ENCODE measurements around the gene TRPV6. TPM values are rescaled to one million over a fixed set of nuclear protein-coding genes. Genes with fewer than 3 reads are reported as not detected.

Gene TRPV6
- total and polyA plus RNA-seq, 4 donors: 0.40 to 1.2 (median 0.53) TPM

DNA sequence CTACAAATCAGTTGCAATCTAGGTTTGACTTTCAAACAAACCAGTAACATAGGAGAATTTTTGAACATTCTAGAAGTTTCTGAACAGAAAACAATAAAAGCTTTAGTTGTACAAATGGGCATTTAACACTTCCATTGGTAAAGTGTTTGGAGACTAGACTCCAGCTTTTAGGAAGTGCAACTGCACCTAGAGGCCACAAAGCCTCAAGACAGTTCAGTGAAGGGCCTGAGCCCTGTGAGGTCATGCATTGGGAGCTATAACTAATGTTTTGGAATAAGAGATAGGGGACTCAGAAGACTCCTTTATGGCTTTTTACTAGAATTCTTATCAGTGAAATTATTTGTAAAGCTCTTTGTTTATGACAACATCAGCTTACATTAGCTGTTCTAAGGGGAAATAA, 33.6 kb downstream of the TRPV6 start:
- Histone ChIP-seq H3K36me3 (ENCODE audit: control insufficient read depth in 4 of 4, insufficient read depth in 4 of 4, low read length in 4 of 4) (no peaks in the 10 kb centered on the region), H3K9me3 (ENCODE audit: control insufficient read depth in 4 of 4, insufficient read depth in 3 of 4, low read length in 3 of 4) (no peaks in the 10 kb centered on the region), H3K27ac (ENCODE audit: low read depth in 1 of 2, low read length in 1 of 2) (no peak overlapping the region), H3K4me1 (ENCODE audit: control insufficient read depth in 5 of 5, insufficient read depth in 5 of 5, low read length in 5 of 5) (peaks cover 0 to 18% (median 5%) of the 10 kb centered on the region in 5 donors), H3K9ac (ENCODE audit: insufficient read depth in 1 of 2, low read length in 2 of 2) (no peak overlapping the region), H3K27me3 (ENCODE audit: control insufficient read depth in 3 of 3, insufficient read depth in 3 of 3, low read length in 2 of 3) (peaks cover 0 to 4% (median 0%) of the 10 kb centered on the region in 3 donors), H3K4me3 (no peak overlapping the region)
- TF ChIP-seq, protein P1, sequence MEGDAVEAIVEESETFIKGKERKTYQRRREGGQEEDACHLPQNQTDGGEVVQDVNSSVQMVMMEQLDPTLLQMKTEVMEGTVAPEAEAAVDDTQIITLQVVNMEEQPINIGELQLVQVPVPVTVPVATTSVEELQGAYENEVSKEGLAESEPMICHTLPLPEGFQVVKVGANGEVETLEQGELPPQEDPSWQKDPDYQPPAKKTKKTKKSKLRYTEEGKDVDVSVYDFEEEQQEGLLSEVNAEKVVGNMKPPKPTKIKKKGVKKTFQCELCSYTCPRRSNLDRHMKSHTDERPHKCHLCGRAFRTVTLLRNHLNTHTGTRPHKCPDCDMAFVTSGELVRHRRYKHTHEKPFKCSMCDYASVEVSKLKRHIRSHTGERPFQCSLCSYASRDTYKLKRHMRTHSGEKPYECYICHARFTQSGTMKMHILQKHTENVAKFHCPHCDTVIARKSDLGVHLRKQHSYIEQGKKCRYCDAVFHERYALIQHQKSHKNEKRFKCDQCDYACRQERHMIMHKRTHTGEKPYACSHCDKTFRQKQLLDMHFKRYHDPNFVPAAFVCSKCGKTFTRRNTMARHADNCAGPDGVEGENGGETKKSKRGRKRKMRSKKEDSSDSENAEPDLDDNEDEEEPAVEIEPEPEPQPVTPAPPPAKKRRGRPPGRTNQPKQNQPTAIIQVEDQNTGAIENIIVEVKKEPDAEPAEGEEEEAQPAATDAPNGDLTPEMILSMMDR (IDR thresholded peaks at IDR 0.05; ENCODE audit: control extremely low read depth, extremely low read depth): no peak
- no peak for ATAC-seq (ENCODE audit: insufficient read depth, low FRiP score)
- no peak for DNase-seq

DNA sequence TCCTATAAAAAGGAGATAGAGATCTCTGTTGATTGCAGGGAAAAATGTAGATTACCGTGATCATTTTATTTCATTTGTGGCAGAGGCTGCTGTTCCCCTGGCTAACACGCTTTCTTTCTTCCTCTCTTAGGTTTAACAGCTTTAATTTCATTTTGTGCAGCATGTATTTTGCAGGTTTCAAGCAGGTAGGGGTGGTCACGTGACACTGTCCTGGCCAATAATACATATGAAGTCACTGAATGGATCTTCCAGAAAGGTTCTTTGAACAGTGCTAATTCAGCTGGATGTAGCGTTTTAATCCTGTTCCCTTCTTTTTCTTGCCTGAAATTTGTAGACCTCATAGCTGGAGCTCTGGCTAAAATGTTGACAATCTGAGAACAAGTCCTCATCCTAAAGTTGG, 34.3 kb downstream of the TRPV6 start:
- H3K27ac ChIP-seq (ENCODE audit: low read depth in 1 of 2, low read length in 1 of 2): no peak overlapping the region
- TF ChIP-seq, protein P1 (IDR thresholded peaks at IDR 0.05; ENCODE audit: control extremely low read depth, extremely low read depth): no peak
- peaks cover 0 to 4% (median 0%) of the 10 kb centered on the region in 3 donors for H3K27me3 ChIP-seq (ENCODE audit: control insufficient read depth in 3 of 3, insufficient read depth in 3 of 3, low read length in 2 of 3)
- no peak for ATAC-seq (ENCODE audit: insufficient read depth, low FRiP score)
- no peaks in the 10 kb centered on the region for H3K36me3 ChIP-seq (ENCODE audit: control insufficient read depth in 4 of 4, insufficient read depth in 4 of 4, low read length in 4 of 4)
- peaks cover 0 to 15% (median 4%) of the 10 kb centered on the region in 5 donors for H3K4me1 ChIP-seq (ENCODE audit: control insufficient read depth in 5 of 5, insufficient read depth in 5 of 5, low read length in 5 of 5)
- 87 to 93% methylated on average over 4 of the region's 4 CpGs for WGBS, 2 donors
- H3K4me3 ChIP-seq: no peak overlapping the region
- H3K9me3 ChIP-seq (ENCODE audit: control insufficient read depth in 4 of 4, insufficient read depth in 3 of 4, low read length in 3 of 4): no peaks in the 10 kb centered on the region
- H3K9ac ChIP-seq (ENCODE audit: insufficient read depth in 1 of 2, low read length in 2 of 2): no peak overlapping the region
- no peak for DNase-seq

DNA sequence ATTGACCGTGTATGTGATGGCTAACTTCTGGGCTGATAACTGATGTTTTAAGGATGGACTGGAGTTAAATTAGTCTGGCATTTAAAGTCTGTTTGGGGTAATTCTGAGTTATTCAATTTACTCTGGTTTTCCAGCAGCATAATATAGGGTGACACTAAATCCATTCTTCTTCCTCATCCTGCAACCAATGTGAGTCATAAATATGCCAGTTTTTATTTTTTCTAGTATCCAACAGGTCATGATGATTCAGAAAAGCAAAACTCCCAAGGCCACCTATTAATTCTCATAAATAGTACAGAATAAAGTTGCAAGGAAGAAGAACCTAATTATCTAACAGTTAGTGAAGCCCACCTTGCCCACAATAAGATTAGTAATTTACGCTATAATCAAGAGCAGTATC, 38.2 kb downstream of the TRPV6 start:
- Histone ChIP-seq H3K36me3 (ENCODE audit: control insufficient read depth in 4 of 4, insufficient read depth in 4 of 4, low read length in 4 of 4) (no peaks in the 10 kb centered on the region), H3K9me3 (ENCODE audit: control insufficient read depth in 4 of 4, insufficient read depth in 3 of 4, low read length in 3 of 4) (no peaks in the 10 kb centered on the region), H3K27me3 (ENCODE audit: control insufficient read depth in 3 of 3, insufficient read depth in 3 of 3, low read length in 2 of 3) (peaks cover 0 to 4% (median 0%) of the 10 kb centered on the region in 3 donors), H3K9ac (ENCODE audit: insufficient read depth in 1 of 2, low read length in 2 of 2) (no peak overlapping the region), H3K4me1 (ENCODE audit: control insufficient read depth in 5 of 5, insufficient read depth in 5 of 5, low read length in 5 of 5) (no peaks in the 10 kb centered on the region), H3K4me3 (no peak overlapping the region), H3K27ac (ENCODE audit: low read depth in 1 of 2, low read length in 1 of 2) (no peak overlapping the region)
- TF ChIP-seq, protein P1 (IDR thresholded peaks at IDR 0.05; ENCODE audit: control extremely low read depth, extremely low read depth): no peak
- WGBS, 2 donors: 85 to 93% methylated on average over 2 of the region's 2 CpGs
- no peak for DNase-seq
- ATAC-seq (ENCODE audit: insufficient read depth, low FRiP score): no peak

DNA sequence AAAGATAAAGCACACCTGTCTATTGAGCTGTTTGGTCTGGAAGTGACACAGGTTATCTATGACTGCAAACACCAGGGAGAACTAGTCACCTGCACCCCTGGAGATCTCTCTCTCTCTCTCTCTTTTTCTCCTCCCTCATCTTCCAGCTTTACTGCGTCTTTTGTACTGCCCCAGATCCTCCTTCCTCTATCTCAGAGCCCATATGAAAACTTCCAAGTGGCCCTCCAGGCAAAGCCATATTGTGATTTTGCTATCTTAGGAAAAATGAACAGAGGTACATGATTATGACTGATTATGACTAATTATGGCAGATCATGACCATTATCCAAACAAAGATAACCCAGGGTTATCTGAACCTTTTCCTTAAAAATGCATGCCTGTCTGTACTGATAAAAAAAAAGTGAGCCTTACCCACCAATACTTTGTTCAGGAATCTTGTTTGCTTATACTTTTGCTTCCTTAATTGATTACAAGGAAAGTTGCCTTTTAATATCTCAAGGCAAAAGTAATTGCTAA, 43.2 kb downstream of the TRPV6 start:
- no peak for ATAC-seq (ENCODE audit: insufficient read depth, low FRiP score)
- no peak overlapping the region for H3K9ac ChIP-seq (ENCODE audit: insufficient read depth in 1 of 2, low read length in 2 of 2)
- no peaks in the 10 kb centered on the region for H3K4me1 ChIP-seq (ENCODE audit: control insufficient read depth in 5 of 5, insufficient read depth in 5 of 5, low read length in 5 of 5)
- TF ChIP-seq, protein P1 (IDR thresholded peaks at IDR 0.05; ENCODE audit: control extremely low read depth, extremely low read depth): no peak
- H3K27ac ChIP-seq (ENCODE audit: low read depth in 1 of 2, low read length in 1 of 2): no peak overlapping the region
- no peaks in the 10 kb centered on the region for H3K36me3 ChIP-seq (ENCODE audit: control insufficient read depth in 4 of 4, insufficient read depth in 4 of 4, low read length in 4 of 4)
- peaks cover 0 to 5% (median 0%) of the 10 kb centered on the region in 3 donors for H3K27me3 ChIP-seq (ENCODE audit: control insufficient read depth in 3 of 3, insufficient read depth in 3 of 3, low read length in 2 of 3)
- no peak for DNase-seq
- 65 to 77% methylated on average over 1 of the region's 1 CpG for WGBS, 2 donors
- no peaks in the 10 kb centered on the region for H3K9me3 ChIP-seq (ENCODE audit: control insufficient read depth in 4 of 4, insufficient read depth in 3 of 4, low read length in 3 of 4)
- no peak overlapping the region for H3K4me3 ChIP-seq
